BE2C (cell line): ENCODE measurements around the gene PPFIA3.

Experiments used
- DNase-seq: peaks from one replicate; pipeline ENCODE4 v3.0.0-alpha.2; 2020
- H3K27me3 ChIP-seq: fragments of 250-450 bp; sonication (Bioruptor Pico); 2 replicates; pipeline ENCODE4 v1.5.1; 2020; ENCODE audit warnings: mild to moderate bottlenecking
- H3K36me3 ChIP-seq: fragments of 250-450 bp; sonication (Bioruptor Pico); 2 replicates; pipeline ENCODE4 v1.5.1; 2020; ENCODE audit warnings: mild to moderate bottlenecking
- H3K4me1 ChIP-seq: fragments of 250-450 bp; sonication (Bioruptor Pico); 2 replicates; pipeline ENCODE4 v1.5.1; 2020
- H3K4me3 ChIP-seq: 2 replicates; pipeline ENCODE4 v1.5.1; 2011; ENCODE audit warnings: low read depth, low read length
- H3K9me3 ChIP-seq: fragments of 250-450 bp; sonication (Bioruptor Pico); 2 replicates; pipeline ENCODE4 v1.5.1; 2020
- TF ChIP-seq, protein P1 (sequence below): IDR thresholded peaks from 2 replicates; pipeline ENCODE4 v1.5.1; 2012; ENCODE audit warnings: mild to moderate bottlenecking, low read depth, low read length

The PPFIA3 gene

DNA sequence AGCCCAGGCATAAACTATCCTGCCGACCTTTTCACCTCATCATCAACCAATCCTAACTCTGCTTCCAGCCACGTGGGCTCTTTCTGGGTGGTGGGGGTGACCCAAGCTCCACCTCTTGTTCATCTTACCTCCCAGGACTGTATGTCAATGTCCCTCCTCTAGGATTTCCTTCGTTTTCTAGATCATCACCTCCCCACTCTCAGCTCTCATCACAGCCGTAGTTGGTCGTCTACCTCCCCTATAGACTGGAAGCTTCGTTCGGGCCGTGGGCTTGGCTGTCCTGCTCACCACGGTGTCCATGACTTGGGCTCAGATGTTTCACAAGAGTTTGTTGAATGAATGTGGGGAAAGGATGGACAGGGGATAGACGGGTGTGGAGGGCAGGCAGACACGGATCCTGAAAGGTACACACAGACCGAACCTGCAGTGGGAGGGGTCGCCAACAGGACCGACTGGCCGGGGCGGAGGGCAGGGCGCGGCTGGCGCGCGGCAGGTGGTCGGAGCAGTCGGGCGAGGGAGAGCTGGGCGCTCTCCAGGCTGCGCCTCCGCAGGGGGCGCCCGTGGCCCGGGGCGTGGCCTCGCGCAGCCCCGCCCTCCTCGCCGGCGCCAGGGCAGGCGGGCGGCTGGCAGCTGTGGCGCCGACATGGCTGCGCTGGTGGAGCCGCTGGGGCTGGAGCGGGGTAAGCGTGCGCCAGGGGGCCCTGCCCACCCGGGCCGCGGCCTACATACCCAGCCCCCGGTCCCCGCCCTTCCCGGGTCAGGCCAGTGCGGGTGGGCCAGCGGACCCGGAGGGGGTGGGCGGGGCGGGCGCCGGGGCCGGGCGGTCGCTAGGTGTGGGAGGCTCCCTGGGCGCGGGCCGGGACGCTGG lies 5.3 kb upstream of the PPFIA3 start, which contains the start of gene LIN7B:
TSS of gene LIN7B (plus strand) at position 609 of the 868 bp plus-strand sequence. CDS start at position 644, 35 bp downstream.
- TF ChIP-seq, protein P1, sequence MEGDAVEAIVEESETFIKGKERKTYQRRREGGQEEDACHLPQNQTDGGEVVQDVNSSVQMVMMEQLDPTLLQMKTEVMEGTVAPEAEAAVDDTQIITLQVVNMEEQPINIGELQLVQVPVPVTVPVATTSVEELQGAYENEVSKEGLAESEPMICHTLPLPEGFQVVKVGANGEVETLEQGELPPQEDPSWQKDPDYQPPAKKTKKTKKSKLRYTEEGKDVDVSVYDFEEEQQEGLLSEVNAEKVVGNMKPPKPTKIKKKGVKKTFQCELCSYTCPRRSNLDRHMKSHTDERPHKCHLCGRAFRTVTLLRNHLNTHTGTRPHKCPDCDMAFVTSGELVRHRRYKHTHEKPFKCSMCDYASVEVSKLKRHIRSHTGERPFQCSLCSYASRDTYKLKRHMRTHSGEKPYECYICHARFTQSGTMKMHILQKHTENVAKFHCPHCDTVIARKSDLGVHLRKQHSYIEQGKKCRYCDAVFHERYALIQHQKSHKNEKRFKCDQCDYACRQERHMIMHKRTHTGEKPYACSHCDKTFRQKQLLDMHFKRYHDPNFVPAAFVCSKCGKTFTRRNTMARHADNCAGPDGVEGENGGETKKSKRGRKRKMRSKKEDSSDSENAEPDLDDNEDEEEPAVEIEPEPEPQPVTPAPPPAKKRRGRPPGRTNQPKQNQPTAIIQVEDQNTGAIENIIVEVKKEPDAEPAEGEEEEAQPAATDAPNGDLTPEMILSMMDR = peak; percentile 17
- Histone ChIP-seq H3K36me3 (peaks cover 13% of the 10 kb centered on the region), H3K9me3 (no peaks in the 10 kb centered on the region), H3K27me3 (no peaks in the 10 kb centered on the region), H3K4me1 (peaks cover 4% of the 10 kb centered on the region; the same call in 1 of the 2 replicates), H3K4me3 (peak within 1 kb of the TSS; percentile 73)
- peak; percentile 92 for DNase-seq

DNA sequence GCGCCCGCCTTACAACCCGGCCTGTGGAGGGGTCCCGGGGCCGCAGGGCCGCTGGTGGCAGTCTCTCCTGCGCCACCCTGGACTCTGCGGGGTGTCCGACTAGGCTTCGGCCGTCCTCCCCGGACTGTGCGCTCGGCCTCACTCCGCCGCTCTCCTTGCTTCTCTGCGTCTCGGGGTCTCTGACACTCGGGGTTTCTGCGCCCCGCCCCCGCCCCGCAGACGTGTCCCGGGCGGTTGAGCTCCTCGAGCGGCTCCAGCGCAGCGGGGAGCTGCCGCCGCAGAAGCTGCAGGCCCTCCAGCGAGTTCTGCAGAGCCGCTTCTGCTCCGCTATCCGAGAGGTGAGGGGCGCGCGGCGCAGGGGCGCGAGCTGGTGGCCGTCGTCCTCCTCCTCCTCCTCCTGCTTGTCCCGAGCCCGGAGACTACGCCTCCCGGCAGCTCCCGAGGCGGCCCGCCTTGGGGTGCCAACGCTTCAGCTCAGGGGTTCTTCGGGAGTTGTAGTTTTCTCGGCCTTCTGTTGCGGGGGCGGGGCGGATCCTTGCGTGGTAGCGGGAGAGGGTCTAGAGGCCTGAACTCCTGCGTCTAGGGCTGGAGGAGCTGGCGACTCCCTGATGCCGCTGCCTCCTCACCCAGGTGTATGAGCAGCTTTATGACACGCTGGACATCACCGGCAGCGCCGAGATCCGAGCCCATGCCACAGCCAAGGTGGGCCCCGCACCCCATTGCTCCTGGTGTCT lies 4.5 kb upstream of the PPFIA3 start:
- H3K9me3 ChIP-seq = no peaks in the 10 kb centered on the region
- peaks cover 5% of the 10 kb centered on the region for H3K36me3 ChIP-seq
- no peaks in the 10 kb centered on the region for H3K27me3 ChIP-seq
- TF ChIP-seq, protein P1 = no peak
- peak overlapping the region; percentile 73 for H3K4me3 ChIP-seq
- peak; percentile 81 for DNase-seq
- peaks cover 4% of the 10 kb centered on the region; the same call in 1 of the 2 replicates for H3K4me1 ChIP-seq

DNA sequence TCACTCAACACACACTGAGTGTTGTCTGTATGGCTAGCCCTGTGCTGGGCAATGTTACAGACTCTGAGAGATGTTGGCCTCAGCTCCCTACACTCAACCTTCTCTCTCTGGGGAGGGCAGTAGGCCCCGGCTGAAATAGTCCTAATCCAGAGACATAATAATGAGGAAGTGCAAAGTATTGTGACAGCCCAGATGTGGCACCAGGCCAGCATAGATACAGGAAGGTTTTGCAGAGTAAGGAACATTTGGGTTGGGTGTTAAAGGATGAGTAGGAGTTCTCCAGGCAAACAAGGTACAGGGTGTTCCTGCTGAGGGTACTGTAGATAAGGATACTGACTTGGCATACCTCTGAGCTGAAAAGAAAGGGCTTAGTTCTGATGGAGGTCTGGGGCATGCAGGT lies 2.8 kb upstream of the PPFIA3 start:
- TF ChIP-seq, protein P1 = no peak
- Histone ChIP-seq H3K4me3 (no peak overlapping the region), H3K9me3 (no peaks in the 10 kb centered on the region), H3K4me1 (peaks cover 4% of the 10 kb centered on the region; the same call in 1 of the 2 replicates), H3K27me3 (no peaks in the 10 kb centered on the region), H3K36me3 (no peaks in the 10 kb centered on the region)
- no peak for DNase-seq

DNA sequence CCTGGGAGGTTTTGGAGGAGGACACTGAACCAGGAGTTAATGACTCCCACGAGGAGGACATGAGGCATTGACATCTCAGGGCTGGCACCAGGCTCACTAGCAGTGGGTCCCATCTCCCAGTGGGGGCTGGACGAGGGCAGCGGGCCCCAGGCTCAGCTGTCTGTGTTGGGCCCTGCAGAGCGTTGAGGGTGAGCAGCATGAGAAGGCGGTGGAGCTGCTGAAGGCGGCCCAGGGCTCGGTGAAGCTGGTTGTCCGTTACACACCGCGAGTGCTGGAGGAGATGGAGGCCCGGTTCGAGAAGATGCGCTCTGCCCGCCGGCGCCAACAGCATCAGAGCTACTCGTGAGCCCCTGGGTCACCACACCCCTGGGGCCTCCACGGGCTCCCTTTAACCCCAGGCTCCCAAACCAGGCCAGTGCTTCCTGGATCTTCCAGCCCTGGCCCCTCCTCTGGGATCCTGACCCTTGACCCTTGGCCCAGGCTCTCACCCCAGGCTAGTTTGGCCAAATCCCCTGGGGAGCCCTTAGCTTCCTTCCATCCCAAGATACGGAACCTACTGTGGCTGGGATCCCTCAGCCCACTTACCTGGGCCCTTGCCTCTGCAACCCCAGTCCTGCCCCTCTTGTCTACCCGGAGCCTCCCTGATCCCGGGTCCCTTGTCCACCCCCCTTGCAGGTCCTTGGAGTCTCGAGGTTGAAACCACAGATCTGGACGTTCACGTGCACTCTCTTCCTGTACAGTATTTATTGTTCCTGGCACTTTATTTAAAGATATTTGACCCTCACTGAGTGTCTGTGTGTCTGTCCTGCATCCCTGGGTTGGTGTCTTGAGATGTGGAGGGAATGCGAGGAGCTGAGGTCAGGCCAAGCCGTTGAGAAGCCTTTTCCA lies 1.4 kb upstream of the PPFIA3 start:
- no peaks in the 10 kb centered on the region for H3K9me3 ChIP-seq
- peaks cover 4% of the 10 kb centered on the region; the same call in 1 of the 2 replicates for H3K4me1 ChIP-seq
- H3K36me3 ChIP-seq = no peaks in the 10 kb centered on the region
- TF ChIP-seq, protein P1 = no peak
- no peak for DNase-seq
- no peaks in the 10 kb centered on the region for H3K27me3 ChIP-seq
- peak overlapping the region; percentile 81 for H3K4me3 ChIP-seq

GRCh38 chr19:49118565-49119410 lies 556 bp upstream of the PPFIA3 start, which contains the start of gene C19orf73:
C19orf73 (minus strand) TSS chr19:49119143; CDS start chr19:49119022, 121 bp downstream.
- H3K27me3 ChIP-seq = no peaks in the 10 kb centered on the region
- H3K4me1 ChIP-seq = peaks cover 2% of the 10 kb centered on the region; the same call in 1 of the 2 replicates
- peak within 1 kb of the TSS; percentile 81 for H3K4me3 ChIP-seq
- H3K36me3 ChIP-seq = no peaks in the 10 kb centered on the region
- H3K9me3 ChIP-seq = no peaks in the 10 kb centered on the region
- TF ChIP-seq, protein P1 = no peak; the same call in 1 of the 2 replicates
- DNase-seq = peak; percentile 96
